CD1c-positive myeloid dendritic cell (primary cell): ENCODE measurements around the gene CACNA1C.

ENCODE experiments used
- DNase-seq: peaks from one replicate; pipeline ENCODE4 v3.0.0-alpha.2; 2016; ENCODE audit errors: extremely low spot score

Gene CACNA1C

GRCh38 chr12:2052826-2053678 lies at the start of gene CACNA1C:
CACNA1C (plus strand) TSS chr12:2052987; CDS start chr12:2053563, 576 bp downstream.
- DNase-seq, result no peak

GRCh38 chr12:2003676-2004112 lies 49.1 kb upstream of the CACNA1C start:
- no peak for DNase-seq

- peak; percentile 96 for DNase-seq
These were observed 48.5 kb upstream of the CACNA1C start, which contains the start of gene DCP1B for GRCh38 chr12:2004113-2004929. DCP1B (minus strand) TSS chr12:2004457; CDS start chr12:2004431, 26 bp downstream.

GRCh38 chr12:2008677-2009076 lies 44.1 kb upstream of the CACNA1C start:
- DNase-seq, result no peak

- DNase-seq, result no peak
These were observed 43.2 kb upstream of the CACNA1C start for GRCh38 chr12:2009623-2010022.

GRCh38 chr12:2011643-2012607 lies 40.9 kb upstream of the CACNA1C start:
- no peak for DNase-seq

GRCh38 chr12:2013086-2013485 lies 39.7 kb upstream of the CACNA1C start:
- no peak for DNase-seq

- no peak for DNase-seq
These were observed 39.1 kb upstream of the CACNA1C start for GRCh38 chr12:2013527-2014223.

- DNase-seq, result no peak
These were observed 38.6 kb upstream of the CACNA1C start for GRCh38 chr12:2014231-2014630.

GRCh38 chr12:2016862-2017545 lies 35.8 kb upstream of the CACNA1C start:
- no peak for DNase-seq

GRCh38 chr12:2017546-2018337 lies 35.0 kb upstream of the CACNA1C start:
- no peak for DNase-seq

- DNase-seq, result no peak
These were observed 34.4 kb upstream of the CACNA1C start for GRCh38 chr12:2018391-2018790.

- DNase-seq, result no peak
These were observed 33.7 kb upstream of the CACNA1C start for GRCh38 chr12:2019126-2019525.

- no peak for DNase-seq
These were observed 32.3 kb upstream of the CACNA1C start for GRCh38 chr12:2020511-2020910.

- no peak for DNase-seq
These were observed 29.4 kb upstream of the CACNA1C start for GRCh38 chr12:2023365-2023764.

GRCh38 chr12:2027351-2027750 lies 25.4 kb upstream of the CACNA1C start:
- no peak for DNase-seq

- DNase-seq, result no peak
These were observed 22.9 kb upstream of the CACNA1C start for GRCh38 chr12:2029851-2030250.

GRCh38 chr12:2032506-2032905 lies 20.3 kb upstream of the CACNA1C start:
- DNase-seq, result no peak

GRCh38 chr12:2034633-2035430 lies 18.0 kb upstream of the CACNA1C start:
- peak; percentile 90 for DNase-seq
